WERI-Rb-1 (cell line): ENCODE measurements around the gene SLC25A21.
"Not testable (repeated sequence)": the region's sequence is repeated elsewhere in the genome, so short reads cannot be mapped to it uniquely, and the experiment has no call there.

Experiments
- DNase-seq: peaks from one replicate; pipeline ENCODE4 v3.0.0-alpha.2; 2020
- H3K27ac ChIP-seq: fragments of 250-450 bp; sonication (Bioruptor Pico); 2 replicates; pipeline ENCODE4 v1.5.1; 2020; ENCODE audit warnings: mild to moderate bottlenecking, moderate library complexity
- H3K27me3 ChIP-seq: fragments of 250-450 bp; sonication (Bioruptor Pico); 2 replicates; pipeline ENCODE4 v1.5.1; 2021; ENCODE audit warnings: mild to moderate bottlenecking, low read depth, moderate library complexity; ENCODE audit not compliant: insufficient read depth, severe bottlenecking
- H3K36me3 ChIP-seq: fragments of 250-450 bp; sonication (Bioruptor Pico); 2 replicates; pipeline ENCODE4 v1.5.1; 2020; ENCODE audit warnings: mild to moderate bottlenecking, moderate library complexity
- H3K4me3 ChIP-seq: 2 replicates; pipeline ENCODE4 v1.5.1; 2011; ENCODE audit warnings: low read depth, mild to moderate bottlenecking, control low read depth, low read length
- H3K9me3 ChIP-seq: fragments of 250-450 bp; sonication (Bioruptor Pico); 2 replicates; pipeline ENCODE4 v1.5.1; 2021; ENCODE audit warnings: mild to moderate bottlenecking, moderate library complexity; ENCODE audit not compliant: severe bottlenecking
- TF ChIP-seq, protein P1 (sequence below): IDR thresholded peaks from 2 replicates; pipeline ENCODE4 v1.5.1; 2011; ENCODE audit warnings: low read depth, mild to moderate bottlenecking, control low read depth, inconsistent platforms, low read length

Gene SLC25A21

DNA sequence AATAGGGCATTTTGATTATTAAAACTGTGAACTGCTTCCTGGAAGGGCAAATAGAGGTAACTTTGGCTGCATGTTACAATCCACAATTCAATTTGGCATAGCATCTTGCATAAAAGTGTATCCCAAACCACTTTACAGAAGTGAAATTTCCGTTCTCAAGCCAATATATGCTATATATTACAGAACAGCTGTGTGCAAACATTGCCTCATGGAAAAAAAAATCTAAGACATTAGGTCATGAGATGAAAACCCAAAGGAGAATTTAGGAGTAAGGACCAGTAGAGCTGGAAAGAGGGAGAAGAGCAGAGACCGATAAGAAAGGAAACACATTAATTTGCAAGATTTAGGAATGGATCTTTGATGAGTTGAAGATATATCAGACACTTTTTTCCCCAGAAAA, 271.6 kb downstream of the SLC25A21 start:
- TF ChIP-seq, protein P1, sequence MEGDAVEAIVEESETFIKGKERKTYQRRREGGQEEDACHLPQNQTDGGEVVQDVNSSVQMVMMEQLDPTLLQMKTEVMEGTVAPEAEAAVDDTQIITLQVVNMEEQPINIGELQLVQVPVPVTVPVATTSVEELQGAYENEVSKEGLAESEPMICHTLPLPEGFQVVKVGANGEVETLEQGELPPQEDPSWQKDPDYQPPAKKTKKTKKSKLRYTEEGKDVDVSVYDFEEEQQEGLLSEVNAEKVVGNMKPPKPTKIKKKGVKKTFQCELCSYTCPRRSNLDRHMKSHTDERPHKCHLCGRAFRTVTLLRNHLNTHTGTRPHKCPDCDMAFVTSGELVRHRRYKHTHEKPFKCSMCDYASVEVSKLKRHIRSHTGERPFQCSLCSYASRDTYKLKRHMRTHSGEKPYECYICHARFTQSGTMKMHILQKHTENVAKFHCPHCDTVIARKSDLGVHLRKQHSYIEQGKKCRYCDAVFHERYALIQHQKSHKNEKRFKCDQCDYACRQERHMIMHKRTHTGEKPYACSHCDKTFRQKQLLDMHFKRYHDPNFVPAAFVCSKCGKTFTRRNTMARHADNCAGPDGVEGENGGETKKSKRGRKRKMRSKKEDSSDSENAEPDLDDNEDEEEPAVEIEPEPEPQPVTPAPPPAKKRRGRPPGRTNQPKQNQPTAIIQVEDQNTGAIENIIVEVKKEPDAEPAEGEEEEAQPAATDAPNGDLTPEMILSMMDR, result no peak
- H3K4me3 ChIP-seq, result no peak overlapping the region

GRCh38 chr14:36896300-36896699, 276.1 kb downstream of the SLC25A21 start:
- H3K27ac ChIP-seq, H3K4me3 ChIP-seq, H3K36me3 ChIP-seq, H3K27me3 ChIP-seq, DNase-seq, H3K9me3 ChIP-seq: not testable (repeated sequence)

More for the DNA sequence above, 271.6 kb downstream of the SLC25A21 start:
- no peaks in the 10 kb centered on the region for H3K36me3 ChIP-seq
- no peak for DNase-seq
- peaks cover 8% of the 10 kb centered on the region for H3K27me3 ChIP-seq
- no peak overlapping the region for H3K27ac ChIP-seq
- peaks cover 2% of the 10 kb centered on the region for H3K9me3 ChIP-seq

GRCh38 chr14:36884049-36884448, 288.4 kb downstream of the SLC25A21 start:
- TF ChIP-seq, protein P1, result no peak
- no peak overlapping the region for H3K27ac ChIP-seq
- no peak for DNase-seq
- H3K36me3 ChIP-seq, result no peaks in the 10 kb centered on the region
- H3K4me3 ChIP-seq, result no peak overlapping the region
- H3K9me3 ChIP-seq, result no peaks in the 10 kb centered on the region
- H3K27me3 ChIP-seq, result peaks cover 23% of the 10 kb centered on the region

GRCh38 chr14:36880276-36880675, 292.1 kb downstream of the SLC25A21 start:
- TF ChIP-seq, protein P1, result no peak
- H3K36me3 ChIP-seq, result no peaks in the 10 kb centered on the region
- no peak for DNase-seq
- H3K27me3 ChIP-seq, result peaks cover 8% of the 10 kb centered on the region
- H3K9me3 ChIP-seq, result no peaks in the 10 kb centered on the region
- no peak overlapping the region for H3K4me3 ChIP-seq
- no peak overlapping the region for H3K27ac ChIP-seq

GRCh38 chr14:36879558-36879957, 292.8 kb downstream of the SLC25A21 start:
- H3K27ac ChIP-seq, result no peak overlapping the region
- H3K27me3 ChIP-seq, result peaks cover 5% of the 10 kb centered on the region
- H3K4me3 ChIP-seq, result no peak overlapping the region
- no peaks in the 10 kb centered on the region for H3K9me3 ChIP-seq
- H3K36me3 ChIP-seq, result no peaks in the 10 kb centered on the region
- TF ChIP-seq, protein P1, result no peak
- DNase-seq, result no peak

- Histone ChIP-seq H3K27me3 (peaks cover 18% of the 10 kb centered on the region), H3K36me3 (no peaks in the 10 kb centered on the region), H3K27ac (no peak overlapping the region), H3K9me3 (no peaks in the 10 kb centered on the region), H3K4me3 (no peak overlapping the region)
- no peak for DNase-seq
- TF ChIP-seq, protein P1, result no peak
Observed at GRCh38 chr14:36874396-36875138, 297.8 kb downstream of the SLC25A21 start.
